Measurements from ENCODE around the gene PKD1L1. TPM values are rescaled to one million over a fixed set of nuclear protein-coding genes. Genes with fewer than 3 reads are reported as not detected.
"Not testable (repeated sequence)": the region's sequence is repeated elsewhere in the genome, so short reads cannot be mapped to it uniquely, and the experiment has no call there.

The PKD1L1 gene
- polyA plus RNA-seq, 4 donors, result 0.42 to 1.2 TPM; not detected in 2

- Histone ChIP-seq H3K27me3 (ENCODE audit: control insufficient read depth in 3 of 3, insufficient read depth in 3 of 3, low read length in 3 of 3) (no peaks in the 10 kb centered on the region), H3K36me3 (ENCODE audit: control insufficient read depth in 3 of 3, insufficient read depth in 2 of 3, low read depth in 1 of 3, low read length in 3 of 3) (no peaks in the 10 kb centered on the region), H3K4me3 (ENCODE audit: low read depth in 1 of 3, low read length in 3 of 3) (no peak overlapping the region), H3K9me3 (ENCODE audit: control insufficient read depth in 2 of 2, insufficient read depth in 1 of 2, low read depth in 1 of 2, low read length in 1 of 2) (no peaks in the 10 kb centered on the region), H3K4me1 (ENCODE audit: control insufficient read depth in 3 of 3, insufficient read depth in 2 of 3, low read depth in 1 of 3, low read length in 2 of 3) (peaks cover 2 to 21% (median 4%) of the 10 kb centered on the region in 3 donors), H3K27ac (ENCODE audit: low read depth in 1 of 3, low read length in 2 of 3) (no peak overlapping the region)
- FAIRE-seq (no peak), DNase-seq (no peak)
These were observed 186.1 kb downstream of the PKD1L1 start for GRCh38 chr7:47762207-47762606.

- Histone ChIP-seq H3K4me1 (ENCODE audit: control insufficient read depth in 3 of 3, insufficient read depth in 2 of 3, low read depth in 1 of 3, low read length in 2 of 3) (peaks cover 2 to 20% (median 4%) of the 10 kb centered on the region in 3 donors), H3K36me3 (ENCODE audit: control insufficient read depth in 3 of 3, insufficient read depth in 2 of 3, low read depth in 1 of 3, low read length in 3 of 3) (no peaks in the 10 kb centered on the region), H3K9me3 (ENCODE audit: control insufficient read depth in 2 of 2, insufficient read depth in 1 of 2, low read depth in 1 of 2, low read length in 1 of 2) (no peaks in the 10 kb centered on the region), H3K27me3 (ENCODE audit: control insufficient read depth in 3 of 3, insufficient read depth in 3 of 3, low read length in 3 of 3) (no peaks in the 10 kb centered on the region), H3K27ac (ENCODE audit: low read depth in 1 of 3, low read length in 2 of 3) (no peak overlapping the region), H3K4me3 (ENCODE audit: low read depth in 1 of 3, low read length in 3 of 3) (no peak overlapping the region)
- 77 to 93% (median 93%) methylated on average over 4 of the region's 4 CpGs for WGBS, 3 donors
- no peak for DNase-seq
- FAIRE-seq, result no peak
These were observed 189.1 kb downstream of the PKD1L1 start for GRCh38 chr7:47759056-47759706.

GRCh38 chr7:47758546-47758945 is 189.7 kb downstream of the PKD1L1 start:
- H3K4me1 ChIP-seq (ENCODE audit: control insufficient read depth in 3 of 3, insufficient read depth in 2 of 3, low read depth in 1 of 3, low read length in 2 of 3), result peaks cover 2 to 13% (median 2%) of the 10 kb centered on the region in 3 donors
- H3K36me3 ChIP-seq (ENCODE audit: control insufficient read depth in 3 of 3, insufficient read depth in 2 of 3, low read depth in 1 of 3, low read length in 3 of 3), result no peaks in the 10 kb centered on the region
- no peak overlapping the region for H3K4me3 ChIP-seq (ENCODE audit: low read depth in 1 of 3, low read length in 3 of 3)
- peak overlapping the region in 1 of 3 donors; percentile 46 for H3K27ac ChIP-seq (ENCODE audit: low read depth in 1 of 3, low read length in 2 of 3)
- no peak for DNase-seq
- H3K9me3 ChIP-seq (ENCODE audit: control insufficient read depth in 2 of 2, insufficient read depth in 1 of 2, low read depth in 1 of 2, low read length in 1 of 2), result no peaks in the 10 kb centered on the region
- FAIRE-seq, result no peak
- H3K27me3 ChIP-seq (ENCODE audit: control insufficient read depth in 3 of 3, insufficient read depth in 3 of 3, low read length in 3 of 3), result no peaks in the 10 kb centered on the region
- WGBS, 3 donors, result 82 to 92% (median 91%) methylated on average over 2 of the region's 2 CpGs

GRCh38 chr7:47757921-47758411 is 190.3 kb downstream of the PKD1L1 start:
- DNase-seq (peak in 1 of 2 donors; percentile 8), FAIRE-seq (no peak)
- 69 to 82% (median 77%) methylated on average over 10 of the region's 10 CpGs for WGBS, 3 donors
- Histone ChIP-seq H3K27me3 (ENCODE audit: control insufficient read depth in 3 of 3, insufficient read depth in 3 of 3, low read length in 3 of 3) (no peaks in the 10 kb centered on the region), H3K4me1 (ENCODE audit: control insufficient read depth in 3 of 3, insufficient read depth in 2 of 3, low read depth in 1 of 3, low read length in 2 of 3) (peaks cover 0 to 8% (median 2%) of the 10 kb centered on the region in 3 donors), H3K4me3 (ENCODE audit: low read depth in 1 of 3, low read length in 3 of 3) (no peak overlapping the region), H3K9me3 (ENCODE audit: control insufficient read depth in 2 of 2, insufficient read depth in 1 of 2, low read depth in 1 of 2, low read length in 1 of 2) (no peaks in the 10 kb centered on the region), H3K27ac (ENCODE audit: low read depth in 1 of 3, low read length in 2 of 3) (peak overlapping the region in 1 of 3 donors; percentile 46), H3K36me3 (ENCODE audit: control insufficient read depth in 3 of 3, insufficient read depth in 2 of 3, low read depth in 1 of 3, low read length in 3 of 3) (no peaks in the 10 kb centered on the region)

GRCh38 chr7:47756636-47757035 is 191.6 kb downstream of the PKD1L1 start:
- FAIRE-seq (no peak), DNase-seq (no peak)
- H3K27me3 ChIP-seq (ENCODE audit: control insufficient read depth in 3 of 3, insufficient read depth in 3 of 3, low read length in 3 of 3), result no peaks in the 10 kb centered on the region
- H3K4me1 ChIP-seq (ENCODE audit: control insufficient read depth in 3 of 3, insufficient read depth in 2 of 3, low read depth in 1 of 3, low read length in 2 of 3), result no peaks in the 10 kb centered on the region
- peaks cover 0 to 4% of the 10 kb centered on the region in 2 donors for H3K9me3 ChIP-seq (ENCODE audit: control insufficient read depth in 2 of 2, insufficient read depth in 1 of 2, low read depth in 1 of 2, low read length in 1 of 2)
- no peak overlapping the region for H3K27ac ChIP-seq (ENCODE audit: low read depth in 1 of 3, low read length in 2 of 3)
- H3K36me3 ChIP-seq (ENCODE audit: control insufficient read depth in 3 of 3, insufficient read depth in 2 of 3, low read depth in 1 of 3, low read length in 3 of 3), result no peaks in the 10 kb centered on the region
- 89 to 93% (median 91%) methylated on average over 4 of the region's 4 CpGs for WGBS, 3 donors
- H3K4me3 ChIP-seq (ENCODE audit: low read depth in 1 of 3, low read length in 3 of 3), result no peak overlapping the region

GRCh38 chr7:47755248-47755647 is 193.0 kb downstream of the PKD1L1 start:
- FAIRE-seq, result no peak
- DNase-seq, result no peak
- Histone ChIP-seq H3K36me3 (ENCODE audit: control insufficient read depth in 3 of 3, insufficient read depth in 2 of 3, low read depth in 1 of 3, low read length in 3 of 3) (no peaks in the 10 kb centered on the region), H3K4me3 (ENCODE audit: low read depth in 1 of 3, low read length in 3 of 3) (no peak overlapping the region), H3K27ac (ENCODE audit: low read depth in 1 of 3, low read length in 2 of 3) (no peak overlapping the region), H3K4me1 (ENCODE audit: control insufficient read depth in 3 of 3, insufficient read depth in 2 of 3, low read depth in 1 of 3, low read length in 2 of 3) (no peaks in the 10 kb centered on the region), H3K27me3 (ENCODE audit: control insufficient read depth in 3 of 3, insufficient read depth in 3 of 3, low read length in 3 of 3) (no peaks in the 10 kb centered on the region), H3K9me3 (ENCODE audit: control insufficient read depth in 2 of 2, insufficient read depth in 1 of 2, low read depth in 1 of 2, low read length in 1 of 2) (peaks cover 0 to 4% of the 10 kb centered on the region in 2 donors)
- 56 to 72% (median 60%) methylated on average over 3 of the region's 3 CpGs for WGBS, 3 donors

- FAIRE-seq; H3K4me1 ChIP-seq (ENCODE audit: control insufficient read depth in 3 of 3, insufficient read depth in 2 of 3, low read depth in 1 of 3, low read length in 2 of 3); DNase-seq; H3K27me3 ChIP-seq (ENCODE audit: control insufficient read depth in 3 of 3, insufficient read depth in 3 of 3, low read length in 3 of 3); H3K4me3 ChIP-seq (ENCODE audit: low read depth in 1 of 3, low read length in 3 of 3); H3K36me3 ChIP-seq (ENCODE audit: control insufficient read depth in 3 of 3, insufficient read depth in 2 of 3, low read depth in 1 of 3, low read length in 3 of 3); H3K9me3 ChIP-seq (ENCODE audit: control insufficient read depth in 2 of 2, insufficient read depth in 1 of 2, low read depth in 1 of 2, low read length in 1 of 2); H3K27ac ChIP-seq (ENCODE audit: low read depth in 1 of 3, low read length in 2 of 3): not testable (repeated sequence)
- 70 to 79% (median 74%) methylated on average over 5 of the region's 5 CpGs for WGBS, 3 donors
These were observed 196.5 kb downstream of the PKD1L1 start for GRCh38 chr7:47751724-47752123.

GRCh38 chr7:47751043-47751442 is 197.2 kb downstream of the PKD1L1 start:
- Histone ChIP-seq H3K36me3 (ENCODE audit: control insufficient read depth in 3 of 3, insufficient read depth in 2 of 3, low read depth in 1 of 3, low read length in 3 of 3) (no peaks in the 10 kb centered on the region), H3K27me3 (ENCODE audit: control insufficient read depth in 3 of 3, insufficient read depth in 3 of 3, low read length in 3 of 3) (no peaks in the 10 kb centered on the region), H3K4me3 (ENCODE audit: low read depth in 1 of 3, low read length in 3 of 3) (no peak overlapping the region), H3K4me1 (ENCODE audit: control insufficient read depth in 3 of 3, insufficient read depth in 2 of 3, low read depth in 1 of 3, low read length in 2 of 3) (no peaks in the 10 kb centered on the region), H3K9me3 (ENCODE audit: control insufficient read depth in 2 of 2, insufficient read depth in 1 of 2, low read depth in 1 of 2, low read length in 1 of 2) (peaks cover 0 to 4% of the 10 kb centered on the region in 2 donors), H3K27ac (ENCODE audit: low read depth in 1 of 3, low read length in 2 of 3) (no peak overlapping the region)
- FAIRE-seq (no peak), DNase-seq (no peak)
- 49 to 62% (median 60%) methylated on average over 5 of the region's 5 CpGs for WGBS, 3 donors

GRCh38 chr7:47748041-47748440 is 200.2 kb downstream of the PKD1L1 start:
- H3K36me3 ChIP-seq (ENCODE audit: control insufficient read depth in 3 of 3, insufficient read depth in 2 of 3, low read depth in 1 of 3, low read length in 3 of 3), result no peaks in the 10 kb centered on the region
- DNase-seq (no peak), FAIRE-seq (no peak)
- no peak overlapping the region for H3K27ac ChIP-seq (ENCODE audit: low read depth in 1 of 3, low read length in 2 of 3)
- no peak overlapping the region for H3K4me3 ChIP-seq (ENCODE audit: low read depth in 1 of 3, low read length in 3 of 3)
- peaks cover 0 to 3% (median 2%) of the 10 kb centered on the region in 3 donors for H3K27me3 ChIP-seq (ENCODE audit: control insufficient read depth in 3 of 3, insufficient read depth in 3 of 3, low read length in 3 of 3)
- WGBS, 3 donors, result 79 to 89% (median 84%) methylated on average over 7 of the region's 7 CpGs
- H3K9me3 ChIP-seq (ENCODE audit: control insufficient read depth in 2 of 2, insufficient read depth in 1 of 2, low read depth in 1 of 2, low read length in 1 of 2), result peaks cover 0 to 4% of the 10 kb centered on the region in 2 donors
- peaks cover 0 to 6% (median 0%) of the 10 kb centered on the region in 3 donors for H3K4me1 ChIP-seq (ENCODE audit: control insufficient read depth in 3 of 3, insufficient read depth in 2 of 3, low read depth in 1 of 3, low read length in 2 of 3)

All from small intestine (tissue), 7 donors.